IPS DF 4.7 (cell line): ENCODE data around the gene IL32.

Experiments
- DNase-seq: peaks from one replicate; pipeline ENCODE4 v3.0.0-alpha.2; 2013; ENCODE audit warnings: low spot score; ENCODE audit errors: extremely low read depth

The IL32 gene

GRCh38 chr16:3065069-3065741, at the start of gene IL32:
TSS of gene IL32 (plus strand) at chr16:3065640. CDS start at chr16:3065812, 172 bp downstream.
- no peak for DNase-seq

GRCh38 chr16:3015865-3016521, 49.4 kb upstream of the IL32 start:
- DNase-seq: no peak

GRCh38 chr16:3017344-3017743, 48.1 kb upstream of the IL32 start:
- DNase-seq: no peak

- DNase-seq: no peak
Measured at GRCh38 chr16:3017794-3018506, 47.5 kb upstream of the IL32 start, which contains the start of gene CLDN6. TSS of gene CLDN6 (minus strand) at chr16:3018183. CDS start at chr16:3016021, 2,162 bp downstream.

- DNase-seq: no peak
Measured at GRCh38 chr16:3019594-3020246, 45.7 kb upstream of the IL32 start.

- DNase-seq: no peak
Measured at GRCh38 chr16:3020247-3020603, 45.2 kb upstream of the IL32 start, which contains the start of gene TNFRSF12A. TSS of gene TNFRSF12A (plus strand) at chr16:3020368. CDS start at chr16:3020398, 30 bp downstream.

GRCh38 chr16:3020604-3021448, 44.6 kb upstream of the IL32 start:
- no peak for DNase-seq

GRCh38 chr16:3021449-3022207, 43.8 kb upstream of the IL32 start:
- no peak for DNase-seq

GRCh38 chr16:3022208-3022683, 43.2 kb upstream of the IL32 start:
- DNase-seq: no peak

- no peak for DNase-seq
Measured at GRCh38 chr16:3022684-3023414, 42.6 kb upstream of the IL32 start.

- DNase-seq: no peak
Measured at GRCh38 chr16:3023415-3023668, 42.1 kb upstream of the IL32 start.

- no peak for DNase-seq
Measured at GRCh38 chr16:3023669-3024478, 41.6 kb upstream of the IL32 start, which contains the start of the genes HCFC1R1 and THOC6. TSS of gene HCFC1R1 (minus strand) at chr16:3023942. CDS start at chr16:3023941, 1 bp downstream. TSS of gene THOC6 (plus strand) at chr16:3024035. CDS start at chr16:3024327, 292 bp downstream.

- DNase-seq: no peak
Measured at GRCh38 chr16:3025032-3026002, 40.1 kb upstream of the IL32 start.

- DNase-seq: no peak
Measured at GRCh38 chr16:3026003-3026378, 39.4 kb upstream of the IL32 start.

GRCh38 chr16:3026609-3027488, 38.6 kb upstream of the IL32 start:
- no peak for DNase-seq

GRCh38 chr16:3027489-3027795, 38.0 kb upstream of the IL32 start:
- DNase-seq: no peak
